Peyer's patch (tissue), 4 donors: ENCODE measurements around the gene MYO15B.

Experiments used
- CTCF ChIP-seq, 6 experiments: fragments of 450-650 bp in 4 of 6; fragments of 200-600 bp in 2 of 6; sonication (generic) in 1 of 6; IDR thresholded peaks; one replicate each; pipeline ENCODE4 v1.5.1; 2017 to 2019; ENCODE audit warnings: antibody characterized with exemption in 6 of 6, mild to moderate bottlenecking in 3 of 6, moderate library complexity in 1 of 6
- POLR2A ChIP-seq, 2 donors: fragments of 450-650 bp; IDR thresholded peaks; one replicate each; pipeline ENCODE4 v1.5.1; 2017; ENCODE audit warnings: antibody characterized with exemption in 2 of 2, mild to moderate bottlenecking in 2 of 2, moderate library complexity in 2 of 2

GRCh38 chr17:75629157-75629556 is 41.6 kb downstream of the MYO15B start:
- TF ChIP-seq CTCF (IDR thresholded peaks at IDR 0.05) (no peak), POLR2A (IDR thresholded peaks at IDR 0.05) (no peak)
